Panc1 (cell line): ENCODE measurements around the gene EYA2.

ENCODE experiments used
- CTCF ChIP-seq: fragments of 450-650 bp; IDR thresholded peaks from 2 replicates; pipeline ENCODE4 v1.5.1; 2017; ENCODE audit warnings: mild to moderate bottlenecking
- POLR2AphosphoS5 ChIP-seq: IDR thresholded peaks from 2 replicates; pipeline ENCODE4 v1.6.1; 2012; ENCODE audit warnings: mild to moderate bottlenecking, low read depth, low read length, moderate library complexity
- REST ChIP-seq, 2 experiments: IDR thresholded peaks; 2 replicates each; pipeline ENCODE4 v1.6.1; 2011 to 2012; ENCODE audit warnings: low read depth in 2 of 2, control low read depth in 1 of 2, low read length in 1 of 2, mild to moderate bottlenecking in 1 of 2, moderate library complexity in 1 of 2; ENCODE audit not compliant: insufficient read depth in 1 of 2
- SIN3A ChIP-seq: IDR thresholded peaks from 2 replicates; pipeline ENCODE4 v1.6.1; 2012; ENCODE audit warnings: low read depth, mild to moderate bottlenecking, low read length, moderate library complexity, borderline replicate concordance; ENCODE audit not compliant: insufficient read depth

GRCh38 chr20:47183367-47183766, 288.7 kb downstream of the EYA2 start:
- TF ChIP-seq CTCF (no peak), POLR2AphosphoS5 (no peak), REST (IDR thresholded peaks at IDR 0.05; ENCODE audit: insufficient read depth in 1 of 2, low read depth in 2 of 2, low read length in 1 of 2) (no peak), SIN3A (no peak)
